Measurements from ENCODE around the gene TPGS1. TPM values are rescaled to one million over a fixed set of nuclear protein-coding genes. Genes with fewer than 3 reads are reported as not detected.

TPGS1 gene
- total RNA-seq, 2 experiments from 2014 or later = 21.6 to 27.1 TPM

- POLR2A ChIA-PET = no interaction called here
Measured at GRCh38 chr19:535017-535835, 27.9 kb downstream of the TPGS1 start.

GRCh38 chr19:536031-536880 lies 29.0 kb downstream of the TPGS1 start:
- H3K27ac Mint-ChIP-seq = no peak overlapping the region
- H3K27me3 Mint-ChIP-seq = no peaks in the 10 kb centered on the region
- ChIA-PET POLR2A (no interaction called here), CTCF (interaction anchor here (1.0 kb wide), 1 partner anchor 26 kb away, joined by 4 read pairs; no protein-coding TSS in a partner anchor)
- H3K36me3 Mint-ChIP-seq (ENCODE audit: low read depth) = peaks cover 11% of the 10 kb centered on the region
- no peak overlapping the region for H3K4me3 Mint-ChIP-seq
- no peaks in the 10 kb centered on the region for H3K9me3 Mint-ChIP-seq
- DNase-seq = no peak
- peaks cover 15% of the 10 kb centered on the region for H3K4me1 Mint-ChIP-seq

More at GRCh38 chr19:535017-535835, 27.9 kb downstream of the TPGS1 start:
- H3K36me3 Mint-ChIP-seq (ENCODE audit: low read depth) = peaks cover 11% of the 10 kb centered on the region
- DNase-seq = no peak
- no peaks in the 10 kb centered on the region for H3K27me3 Mint-ChIP-seq
- peaks cover 17% of the 10 kb centered on the region for H3K4me1 Mint-ChIP-seq
- no peak overlapping the region for H3K27ac Mint-ChIP-seq
- CTCF ChIA-PET = interaction anchor here (0.5 to 1.0 kb wide), 5 partner anchors 14 to 1360 kb away, joined by 3 to 4 read pairs (median 3); no protein-coding TSS in a partner anchor
- H3K9me3 Mint-ChIP-seq = no peaks in the 10 kb centered on the region
- H3K4me3 Mint-ChIP-seq = peak overlapping the region; percentile 49

- Mint-ChIP-seq H3K27ac (no peak overlapping the region), H3K9me3 (no peaks in the 10 kb centered on the region), H3K4me3 (no peak overlapping the region), H3K27me3 (no peaks in the 10 kb centered on the region), H3K4me1 (peaks cover 15% of the 10 kb centered on the region), H3K36me3 (ENCODE audit: low read depth) (peaks cover 11% of the 10 kb centered on the region)
- ChIA-PET POLR2A (no interaction called here), CTCF (no interaction called here)
- DNase-seq = no peak
Measured at GRCh38 chr19:536881-537404, 29.6 kb downstream of the TPGS1 start.

GRCh38 chr19:538641-539428 lies 31.5 kb downstream of the TPGS1 start:
- CTCF ChIA-PET = no interaction called here
- Mint-ChIP-seq H3K4me3 (no peak overlapping the region), H3K27ac (peak overlapping the region; percentile 41), H3K9me3 (no peaks in the 10 kb centered on the region), H3K27me3 (no peaks in the 10 kb centered on the region), H3K36me3 (ENCODE audit: low read depth) (peaks cover 13% of the 10 kb centered on the region), H3K4me1 (peaks cover 14% of the 10 kb centered on the region)
- POLR2A ChIA-PET = no interaction called here
- DNase-seq = no peak

GRCh38 chr19:539429-540030 lies 32.2 kb downstream of the TPGS1 start:
- no peak overlapping the region for H3K27ac Mint-ChIP-seq
- no peaks in the 10 kb centered on the region for H3K9me3 Mint-ChIP-seq
- ChIA-PET CTCF (no interaction called here), POLR2A (no interaction called here)
- H3K4me1 Mint-ChIP-seq = peaks cover 16% of the 10 kb centered on the region
- no peak overlapping the region for H3K4me3 Mint-ChIP-seq
- H3K36me3 Mint-ChIP-seq (ENCODE audit: low read depth) = peaks cover 13% of the 10 kb centered on the region
- H3K27me3 Mint-ChIP-seq = no peaks in the 10 kb centered on the region
- no peak for DNase-seq

GRCh38 chr19:540867-541637 lies 33.8 kb downstream of the TPGS1 start:
- ChIA-PET CTCF (interaction anchor here (0.9 kb wide), 1 partner anchor 30 kb away, joined by 3 read pairs; no protein-coding TSS in a partner anchor), POLR2A (no interaction called here)
- peaks cover 11% of the 10 kb centered on the region for H3K36me3 Mint-ChIP-seq (ENCODE audit: low read depth)
- H3K9me3 Mint-ChIP-seq = no peaks in the 10 kb centered on the region
- no peaks in the 10 kb centered on the region for H3K27me3 Mint-ChIP-seq
- no peak for DNase-seq
- H3K4me3 Mint-ChIP-seq = no peak overlapping the region
- H3K4me1 Mint-ChIP-seq = peaks cover 20% of the 10 kb centered on the region
- no peak overlapping the region for H3K27ac Mint-ChIP-seq

GRCh38 chr19:541699-542098 lies 34.4 kb downstream of the TPGS1 start:
- Mint-ChIP-seq H3K27ac (no peak overlapping the region), H3K36me3 (ENCODE audit: low read depth) (peaks cover 9% of the 10 kb centered on the region), H3K4me1 (peaks cover 20% of the 10 kb centered on the region), H3K9me3 (no peaks in the 10 kb centered on the region), H3K4me3 (no peak overlapping the region), H3K27me3 (no peaks in the 10 kb centered on the region)
- DNase-seq = no peak
- ChIA-PET CTCF (interaction anchor here (0.9 to 1.4 kb wide), 2 partner anchors 10 to 31 kb away, joined by 3 to 6 read pairs; partner anchors contain the start of gene CDC34), POLR2A (no interaction called here)

GRCh38 chr19:542173-542866 lies 35.0 kb downstream of the TPGS1 start:
- peaks cover 20% of the 10 kb centered on the region for H3K4me1 Mint-ChIP-seq

GRCh38 chr19:543910-544608 lies 36.8 kb downstream of the TPGS1 start, which contains the start of gene GZMM:
Gene GZMM, plus strand, starts transcription at chr19:544053. Its CDS starts 19 bp downstream, at chr19:544072.
- Mint-ChIP-seq H3K27ac (peak within 1 kb of the TSS; percentile 90), H3K4me1 (peaks cover 20% of the 10 kb centered on the region), H3K36me3 (ENCODE audit: low read depth) (peaks cover 3% of the 10 kb centered on the region), H3K4me3 (peak within 1 kb of the TSS; percentile 79), H3K27me3 (no peaks in the 10 kb centered on the region), H3K9me3 (no peaks in the 10 kb centered on the region)
- ChIA-PET CTCF (interaction anchor here (1.0 to 1.8 kb wide), 2 partner anchors 20 to 33 kb away, joined by 3 to 5 read pairs; no protein-coding TSS in a partner anchor), POLR2A (no interaction called here)
- DNase-seq = peak; percentile 80

More at GRCh38 chr19:542173-542866, 35.0 kb downstream of the TPGS1 start:
- Mint-ChIP-seq H3K36me3 (ENCODE audit: low read depth) (peaks cover 8% of the 10 kb centered on the region), H3K9me3 (no peaks in the 10 kb centered on the region), H3K4me3 (no peak overlapping the region), H3K27me3 (no peaks in the 10 kb centered on the region), H3K27ac (no peak overlapping the region)
- POLR2A ChIA-PET = no interaction called here
- no peak for DNase-seq
- CTCF ChIA-PET = interaction anchor here (0.9 to 1.8 kb wide), 3 partner anchors 10 to 31 kb away, joined by 3 to 6 read pairs (median 5); partner anchors contain the start of gene CDC34

GRCh38 chr19:547117-547516 lies 39.8 kb downstream of the TPGS1 start:
- DNase-seq = no peak
- peaks cover 22% of the 10 kb centered on the region for H3K4me1 Mint-ChIP-seq
- H3K9me3 Mint-ChIP-seq = no peaks in the 10 kb centered on the region
- POLR2A ChIA-PET = no interaction called here
- H3K27me3 Mint-ChIP-seq = no peaks in the 10 kb centered on the region
- no peak overlapping the region for H3K27ac Mint-ChIP-seq
- H3K4me3 Mint-ChIP-seq = no peak overlapping the region
- CTCF ChIA-PET = no interaction called here
- H3K36me3 Mint-ChIP-seq (ENCODE audit: low read depth) = peaks cover 3% of the 10 kb centered on the region
